KOPT-K1 (cell line): Measurements from ENCODE around the gene SLC39A11.

Source experiments
- H3K27ac ChIP-seq: fragments of 200-600 bp; sonication (generic); 2 replicates; pipeline ENCODE4 v1.5.1; 2016; ENCODE audit warnings: antibody characterized with exemption, mild to moderate bottlenecking, low read depth, low read length; ENCODE audit not compliant: poor library complexity, severe bottlenecking
- H3K36me3 ChIP-seq: fragments of 200-600 bp; sonication (generic); 2 replicates; pipeline ENCODE4 v1.5.1; 2017; ENCODE audit warnings: antibody characterized with exemption, mild to moderate bottlenecking, low read length, moderate library complexity; ENCODE audit not compliant: insufficient read depth
- H3K9me3 ChIP-seq: fragments of 200-600 bp; sonication (generic); 2 replicates; pipeline ENCODE4 v1.5.1; 2017; ENCODE audit warnings: antibody characterized with exemption, low read length, mild to moderate bottlenecking; ENCODE audit not compliant: insufficient read depth, poor library complexity, severe bottlenecking

Gene SLC39A11

GRCh38 chr17:72611172-72611571, 481.3 kb downstream of the SLC39A11 start:
- no peaks in the 10 kb centered on the region for H3K36me3 ChIP-seq
- no peak overlapping the region for H3K27ac ChIP-seq
- H3K9me3 ChIP-seq, result peaks cover 20% of the 10 kb centered on the region

- no peaks in the 10 kb centered on the region for H3K36me3 ChIP-seq
- peaks cover 20% of the 10 kb centered on the region for H3K9me3 ChIP-seq
- no peak overlapping the region for H3K27ac ChIP-seq
Observed at GRCh38 chr17:72609501-72609900, 483.0 kb downstream of the SLC39A11 start.

GRCh38 chr17:72608436-72608835, 484.1 kb downstream of the SLC39A11 start:
- H3K27ac ChIP-seq, result no peak overlapping the region
- no peaks in the 10 kb centered on the region for H3K36me3 ChIP-seq
- peaks cover 20% of the 10 kb centered on the region for H3K9me3 ChIP-seq

- Histone ChIP-seq H3K9me3 (peaks cover 20% of the 10 kb centered on the region), H3K27ac (no peak overlapping the region), H3K36me3 (no peaks in the 10 kb centered on the region)
Observed at GRCh38 chr17:72606656-72607055, 485.8 kb downstream of the SLC39A11 start.

GRCh38 chr17:72605543-72605942, 486.9 kb downstream of the SLC39A11 start:
- Histone ChIP-seq H3K9me3 (peaks cover 20% of the 10 kb centered on the region), H3K27ac (no peak overlapping the region), H3K36me3 (no peaks in the 10 kb centered on the region)

GRCh38 chr17:72604518-72604917, 488.0 kb downstream of the SLC39A11 start:
- H3K36me3 ChIP-seq, result no peaks in the 10 kb centered on the region
- H3K27ac ChIP-seq, result no peak overlapping the region
- H3K9me3 ChIP-seq, result peaks cover 20% of the 10 kb centered on the region

- H3K36me3 ChIP-seq, result no peaks in the 10 kb centered on the region
- H3K27ac ChIP-seq, result no peak overlapping the region
- H3K9me3 ChIP-seq, result peaks cover 16% of the 10 kb centered on the region
Observed at GRCh38 chr17:72603420-72604242, 488.9 kb downstream of the SLC39A11 start.

- Histone ChIP-seq H3K36me3 (no peaks in the 10 kb centered on the region), H3K27ac (no peak overlapping the region), H3K9me3 (peaks cover 8% of the 10 kb centered on the region)
Observed at GRCh38 chr17:72602517-72603419, 489.7 kb downstream of the SLC39A11 start.

- Histone ChIP-seq H3K9me3 (no peaks in the 10 kb centered on the region), H3K27ac (no peak overlapping the region), H3K36me3 (no peaks in the 10 kb centered on the region)
Observed at GRCh38 chr17:72600934-72601333, 491.6 kb downstream of the SLC39A11 start.

- Histone ChIP-seq H3K27ac (no peak overlapping the region), H3K36me3 (no peaks in the 10 kb centered on the region), H3K9me3 (no peaks in the 10 kb centered on the region)
Observed at GRCh38 chr17:72599891-72600290, 492.6 kb downstream of the SLC39A11 start.

GRCh38 chr17:72598695-72599094, 493.8 kb downstream of the SLC39A11 start:
- Histone ChIP-seq H3K9me3 (no peaks in the 10 kb centered on the region), H3K36me3 (no peaks in the 10 kb centered on the region), H3K27ac (no peak overlapping the region)

- H3K9me3 ChIP-seq, result peaks cover 4% of the 10 kb centered on the region
- no peaks in the 10 kb centered on the region for H3K36me3 ChIP-seq
- H3K27ac ChIP-seq, result no peak overlapping the region
Observed at GRCh38 chr17:72597354-72598087, 495.0 kb downstream of the SLC39A11 start.
